Naive thymus-derived CD4-positive, alpha-beta T cell (primary cell): ENCODE measurements around the gene CAMTA1. TPM values are rescaled to one million over a fixed set of nuclear protein-coding genes. Genes with fewer than 3 reads are reported as not detected.

Experiments
- ATAC-seq: fragments of 150-1000 bp; cut with Tn5 transposase; 2 replicates; pipeline ENCODE4 v1.10.0; 2021; ENCODE audit warnings: mild to moderate bottlenecking, moderate library complexity
- CTCF ChIA-PET: fragments of 350-600 bp; sonication (Branson Sonifier 250); formaldehyde crosslinking; loops from one replicate; lab custom pipeline; 2021; ENCODE audit warnings: antibody characterized with exemption; lab: Charles Lee
- POLR2A ChIA-PET: fragments of 350-600 bp; sonication (Branson Sonifier 250); formaldehyde crosslinking; loops from one replicate; lab custom pipeline; 2021; ENCODE audit warnings: antibody characterized with exemption, inconsistent platforms; lab: Charles Lee
- DNase-seq, 9 donors: peaks; one replicate each; pipeline versions ENCODE4 v3.0.0 to v3.0.0-alpha.2; 2020 to 2022; ENCODE audit warnings: mixed read lengths in 1 of 9
- H3K27ac ChIP-seq: one replicate; pipeline ENCODE4 v1.7.0; 2013; ENCODE audit warnings: mild to moderate bottlenecking, low read depth, low read length, moderate library complexity
- H3K27me3 ChIP-seq, 2 donors: one replicate each; pipeline ENCODE4 v1.7.0; 2013; ENCODE audit warnings: low read length in 2 of 2, mild to moderate bottlenecking in 2 of 2, moderate library complexity in 2 of 2; ENCODE audit not compliant: control insufficient read depth in 2 of 2, insufficient read depth in 2 of 2
- H3K36me3 ChIP-seq, 3 experiments: 1 replicate in 2 of 3; 2 replicates in 1 of 3; pipeline ENCODE4 v1.7.0; 2013; ENCODE audit warnings: low read length in 3 of 3, mild to moderate bottlenecking in 3 of 3, moderate library complexity in 1 of 3; ENCODE audit not compliant: insufficient read depth in 3 of 3, control insufficient read depth in 2 of 3
- H3K4me1 ChIP-seq, 2 donors: one replicate each; pipeline ENCODE4 v1.7.0; 2013; ENCODE audit warnings: low read length in 2 of 2, mild to moderate bottlenecking in 2 of 2, moderate library complexity in 1 of 2; ENCODE audit not compliant: control insufficient read depth in 2 of 2, insufficient read depth in 2 of 2
- H3K4me3 ChIP-seq: 2 replicates; pipeline ENCODE4 v1.7.0; 2013; ENCODE audit warnings: mild to moderate bottlenecking, low read length
- H3K9me3 ChIP-seq, 3 experiments: 1 replicate in 2 of 3; 2 replicates in 1 of 3; pipeline ENCODE4 v1.7.0; 2013; ENCODE audit warnings: low read length in 3 of 3; ENCODE audit not compliant: control insufficient read depth in 2 of 3
- H3K27ac Mint-ChIP-seq, 9 donors: one replicate each; pipeline ENCODE4 v1.8.0; 2020 to 2022; ENCODE audit warnings: mixed read lengths in 9 of 9, mild to moderate bottlenecking in 8 of 9, moderate library complexity in 5 of 9, inconsistent platforms in 2 of 9
- H3K27me3 Mint-ChIP-seq, 5 donors: one replicate each; pipeline ENCODE4 v1.8.0; 2021 to 2022; ENCODE audit warnings: mixed read lengths in 5 of 5, mild to moderate bottlenecking in 1 of 5
- H3K36me3 Mint-ChIP-seq, 5 donors: one replicate each; pipeline ENCODE4 v1.8.0; 2020 to 2022; ENCODE audit warnings: mixed read lengths in 5 of 5, mild to moderate bottlenecking in 3 of 5, inconsistent platforms in 1 of 5
- H3K4me1 Mint-ChIP-seq, 7 donors: one replicate each; pipeline ENCODE4 v1.8.0; 2020 to 2022; ENCODE audit warnings: mixed read lengths in 7 of 7, mild to moderate bottlenecking in 3 of 7, inconsistent platforms in 1 of 7
- H3K4me3 Mint-ChIP-seq, 10 donors: one replicate each; pipeline ENCODE4 v1.8.0; 2020 to 2022; ENCODE audit warnings: mild to moderate bottlenecking in 10 of 10, mixed read lengths in 10 of 10, moderate library complexity in 6 of 10, inconsistent platforms in 2 of 10
- H3K9me3 Mint-ChIP-seq, 11 donors: one replicate each; pipeline ENCODE4 v1.8.0; 2020 to 2022; ENCODE audit warnings: mixed read lengths in 11 of 11, mild to moderate bottlenecking in 4 of 11, inconsistent platforms in 1 of 11, moderate library complexity in 1 of 11
- intact Hi-C, 2 donors: fragments of 100-400 bp; cut with micrococcal nuclease; formaldehyde crosslinking; loops; one replicate each; pipeline ENCODE4 v1.15.1; 2023
- polyA plus RNA-seq, 2 donors: library from polyadenylated mRNA; unstranded; fragments of 300-500 nt; fragmentation: Illumina TruSeq; gene quantifications; one replicate each; pipeline ENCODE4 v1.2.3, GENCODE V29; 2021
- total RNA-seq, 6 experiments: library from RNA in 5 of 6; stranded (reverse) in 5 of 6; gene quantifications; 1 replicate in 5 of 6; 2 replicates in 1 of 6; pipeline ENCODE4 v1.2.3 and lab custom pipeline; 2021 to 2026

The CAMTA1 gene
- total and polyA plus RNA-seq, 7 experiments from 2014 or later, result 38.1 to 68.6 (median 42.6) TPM

- Histone ChIP-seq H3K27ac (no peak overlapping the region), H3K36me3 (peaks cover 0 to 30% (median 0%) of the 10 kb centered on the region in 3 experiments), H3K27me3 (no peaks in the 10 kb centered on the region), H3K9me3 (peaks cover 0 to 10% (median 0%) of the 10 kb centered on the region in 3 experiments), H3K4me3 (no peak overlapping the region), H3K4me1 (no peaks in the 10 kb centered on the region)
- DNase-seq, result no peak
- Mint-ChIP-seq H3K4me1 (no peaks in the 10 kb centered on the region), H3K27me3 (no peaks in the 10 kb centered on the region), H3K4me3 (no peak overlapping the region), H3K36me3 (peaks cover 14 to 62% (median 36%) of the 10 kb centered on the region in 5 donors), H3K9me3 (peaks cover 8 to 24% (median 15%) of the 10 kb centered on the region in 11 donors), H3K27ac (no peak overlapping the region)
- ChIA-PET CTCF (no interaction called here), POLR2A (no interaction called here)
- ATAC-seq, result peak; percentile 56
- intact Hi-C loops, result no loop called here
Observed at GRCh38 chr1:7810395-7810794, 1025.1 kb downstream of the CAMTA1 start.

- Histone ChIP-seq H3K4me3 (no peak overlapping the region), H3K27ac (no peak overlapping the region), H3K36me3 (peaks cover 0 to 27% (median 0%) of the 10 kb centered on the region in 3 experiments), H3K27me3 (no peaks in the 10 kb centered on the region), H3K4me1 (no peaks in the 10 kb centered on the region), H3K9me3 (peaks cover 0 to 10% (median 0%) of the 10 kb centered on the region in 3 experiments)
- Mint-ChIP-seq H3K4me3 (no peak overlapping the region), H3K27me3 (no peaks in the 10 kb centered on the region), H3K9me3 (peaks cover 8 to 24% (median 15%) of the 10 kb centered on the region in 11 donors), H3K27ac (no peak overlapping the region), H3K36me3 (peaks cover 14 to 55% (median 36%) of the 10 kb centered on the region in 5 donors), H3K4me1 (no peaks in the 10 kb centered on the region)
- ChIA-PET CTCF (no interaction called here), POLR2A (no interaction called here)
- no peak for ATAC-seq
- DNase-seq, result no peak
- intact Hi-C loops, result no loop called here
Observed at GRCh38 chr1:7811476-7811875, 1026.2 kb downstream of the CAMTA1 start.

GRCh38 chr1:7813677-7814373, 1028.6 kb downstream of the CAMTA1 start:
- ATAC-seq, result no peak
- Mint-ChIP-seq H3K27ac (no peak overlapping the region), H3K4me1 (no peaks in the 10 kb centered on the region), H3K4me3 (no peak overlapping the region), H3K9me3 (peaks cover 8 to 24% (median 15%) of the 10 kb centered on the region in 11 donors), H3K36me3 (peaks cover 14 to 52% (median 36%) of the 10 kb centered on the region in 5 donors), H3K27me3 (no peaks in the 10 kb centered on the region)
- POLR2A ChIA-PET, result no interaction called here
- Histone ChIP-seq H3K27me3 (no peaks in the 10 kb centered on the region), H3K27ac (no peak overlapping the region), H3K9me3 (peaks cover 0 to 10% (median 0%) of the 10 kb centered on the region in 3 experiments), H3K4me1 (no peaks in the 10 kb centered on the region), H3K36me3 (peaks cover 0 to 27% (median 0%) of the 10 kb centered on the region in 3 experiments), H3K4me3 (no peak overlapping the region)
- CTCF ChIA-PET, result no interaction called here
- no peak for DNase-seq
- intact Hi-C loops, result no loop called here

Other genes with a start within 250 kb of the CAMTA1 start
- gene NOL9, start 230.9 kb upstream of the CAMTA1 start, total RNA-seq, result 10 to 100 TPM; 54.2 to 80.6 (median 73.8) TPM
- 10 to 100 TPM; 13.4 to 29.8 TPM for gene NOL9, start 230.9 kb upstream of the CAMTA1 start, polyA plus RNA-seq
- not detected for gene TAS1R1, start 230.1 kb upstream of the CAMTA1 start, total RNA-seq
- gene TAS1R1, start 230.1 kb upstream of the CAMTA1 start, polyA plus RNA-seq, result not detected
- 10 to 100 TPM; 39.1 to 70.4 (median 62.2) TPM for gene ZBTB48, start 205.5 kb upstream of the CAMTA1 start, total RNA-seq
- 10 to 100 TPM; 18.5 to 27.9 TPM for gene ZBTB48, start 205.5 kb upstream of the CAMTA1 start, polyA plus RNA-seq
- 10 to 100 TPM; 25.2 to 58.1 (median 33.0) TPM for gene KLHL21, start 182.6 kb upstream of the CAMTA1 start, total RNA-seq
- 10 to 100 TPM; 17.2 to 31.1 TPM for gene KLHL21, start 182.6 kb upstream of the CAMTA1 start, polyA plus RNA-seq
- gene PHF13, start 171.7 kb upstream of the CAMTA1 start, total RNA-seq, result 10 to 100 TPM in 3 of 5 experiments, 1 to 10 TPM in 2; 7.7 to 14.3 (median 12.2) TPM
- 1 to 10 TPM; 4.4 to 6.3 TPM for gene PHF13, start 171.7 kb upstream of the CAMTA1 start, polyA plus RNA-seq
- gene THAP3, start 160.6 kb upstream of the CAMTA1 start, total RNA-seq, result 10 to 100 TPM; 14.1 to 30.5 (median 20.3) TPM
- gene THAP3, start 160.6 kb upstream of the CAMTA1 start, polyA plus RNA-seq, result 10 to 100 TPM; 18.7 to 31.8 TPM
- gene DNAJC11, start 83.6 kb upstream of the CAMTA1 start, total RNA-seq, result 10 to 100 TPM; 37.2 to 49.7 (median 44.0) TPM
- gene DNAJC11, start 83.6 kb upstream of the CAMTA1 start, polyA plus RNA-seq, result 10 to 100 TPM; 19.2 to 22.3 TPM